ENCODE results near the gene TAMALIN.

DNA sequence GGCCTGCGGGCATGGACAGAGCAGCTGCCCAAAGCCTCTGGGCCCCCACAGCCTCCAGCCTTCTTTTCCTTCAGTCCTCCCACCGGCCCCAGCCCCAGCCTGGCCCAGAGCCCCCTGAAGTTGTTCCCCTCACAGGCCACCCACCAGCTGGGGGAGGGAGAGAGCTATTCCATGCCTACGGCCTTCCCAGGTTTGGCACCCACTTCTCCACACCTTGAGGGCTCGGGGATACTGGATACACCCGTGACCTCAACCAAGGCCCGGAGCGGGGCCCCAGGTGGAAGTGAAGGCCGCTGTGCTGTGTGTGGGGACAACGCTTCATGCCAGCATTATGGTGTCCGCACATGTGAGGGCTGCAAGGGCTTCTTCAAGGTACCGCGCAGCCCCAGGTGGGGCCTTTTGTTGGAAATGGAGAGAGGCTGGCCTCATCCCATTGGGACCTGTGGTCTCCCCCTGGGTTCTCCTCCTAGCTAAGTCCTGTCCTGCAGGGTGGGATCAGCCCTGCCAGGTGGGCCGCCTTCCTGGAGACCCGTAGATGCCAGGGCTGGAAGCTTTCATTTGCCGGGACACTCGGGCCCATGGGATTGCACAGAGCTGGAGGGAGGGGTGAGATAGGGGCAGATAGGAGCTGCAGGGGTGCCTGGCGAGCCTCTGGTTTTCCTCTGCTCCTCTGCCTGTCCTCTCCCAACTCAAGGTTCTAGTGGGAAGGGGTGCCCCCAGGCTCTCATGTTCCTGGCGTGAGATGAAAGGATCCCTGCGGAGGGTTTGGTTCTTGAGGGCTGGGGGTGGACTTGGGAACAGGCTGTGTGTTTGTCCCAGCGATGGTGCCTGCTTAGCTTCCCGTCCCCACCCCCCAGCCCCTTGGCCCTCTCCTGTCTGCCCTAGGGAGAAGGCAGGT is 48.3 kb downstream of the TAMALIN start:
- TF ChIP-seq, protein P1, sequence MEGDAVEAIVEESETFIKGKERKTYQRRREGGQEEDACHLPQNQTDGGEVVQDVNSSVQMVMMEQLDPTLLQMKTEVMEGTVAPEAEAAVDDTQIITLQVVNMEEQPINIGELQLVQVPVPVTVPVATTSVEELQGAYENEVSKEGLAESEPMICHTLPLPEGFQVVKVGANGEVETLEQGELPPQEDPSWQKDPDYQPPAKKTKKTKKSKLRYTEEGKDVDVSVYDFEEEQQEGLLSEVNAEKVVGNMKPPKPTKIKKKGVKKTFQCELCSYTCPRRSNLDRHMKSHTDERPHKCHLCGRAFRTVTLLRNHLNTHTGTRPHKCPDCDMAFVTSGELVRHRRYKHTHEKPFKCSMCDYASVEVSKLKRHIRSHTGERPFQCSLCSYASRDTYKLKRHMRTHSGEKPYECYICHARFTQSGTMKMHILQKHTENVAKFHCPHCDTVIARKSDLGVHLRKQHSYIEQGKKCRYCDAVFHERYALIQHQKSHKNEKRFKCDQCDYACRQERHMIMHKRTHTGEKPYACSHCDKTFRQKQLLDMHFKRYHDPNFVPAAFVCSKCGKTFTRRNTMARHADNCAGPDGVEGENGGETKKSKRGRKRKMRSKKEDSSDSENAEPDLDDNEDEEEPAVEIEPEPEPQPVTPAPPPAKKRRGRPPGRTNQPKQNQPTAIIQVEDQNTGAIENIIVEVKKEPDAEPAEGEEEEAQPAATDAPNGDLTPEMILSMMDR (IDR thresholded peaks at IDR 0.05; ENCODE audit: low read length) = no peak
- no peak for TF ChIP-seq EZH2 (optimal IDR thresholded peaks at IDR 0.05; ENCODE audit: low read depth, low read length)

Data from MM.1S (cell line).